HepG2 (cell line): ENCODE measurements around the gene EEF1E1. TPM values are rescaled to one million over a fixed set of nuclear protein-coding genes. Genes with fewer than 3 reads are reported as not detected.
A peak's percentile ranks its signal among the peaks of the same experiment; 100 is the strongest.

ENCODE experiments used
- ATF1 ChIP-seq: IDR thresholded peaks from 2 replicates; pipeline ENCODE4 v1.6.1; 2016; ENCODE audit warnings: mild to moderate bottlenecking, control low read depth
- ATF4 ChIP-seq, 2 experiments: fragments of 450-650 bp in 1 of 2; sonication (generic) in 1 of 2; formaldehyde crosslinking; IDR thresholded peaks; 2 replicates each; pipeline versions ENCODE4 v1.5.0 to v1.8.0; 2020 to 2022; ENCODE audit warnings: mild to moderate bottlenecking in 1 of 2, missing genetic modification reagents in 1 of 2
- ATF5 ChIP-seq: sonication (generic); formaldehyde crosslinking; IDR thresholded peaks from 2 replicates; pipeline ENCODE4 v1.4.0; 2020; ENCODE audit warnings: mild to moderate bottlenecking, low read depth, missing genetic modification reagents
- ELF3 ChIP-seq: IDR thresholded peaks from 2 replicates; pipeline ENCODE4 v1.6.1; 2016; ENCODE audit warnings: missing genetic modification reagents, missing compliant biosample characterization
- FIP1L1 ChIP-seq: fragments of 200-400 bp; formaldehyde crosslinking; IDR thresholded peaks from 2 replicates; pipeline ENCODE4 v1.6.1; 2018; ENCODE audit warnings: low read depth, mild to moderate bottlenecking, low read length, moderate library complexity, borderline replicate concordance; ENCODE audit not compliant: insufficient read depth
- FOSL1 ChIP-seq: sonication (generic); formaldehyde crosslinking; IDR thresholded peaks from 2 replicates; pipeline ENCODE4 v1.9.0; 2021; ENCODE audit warnings: missing genetic modification reagents, borderline replicate concordance
- FOXA3 ChIP-seq: IDR thresholded peaks from 2 replicates; pipeline ENCODE4 v1.6.1; 2016; ENCODE audit warnings: missing genetic modification reagents, missing compliant biosample characterization
- GATAD2A ChIP-seq: IDR thresholded peaks from 2 replicates; pipeline ENCODE4 v1.6.1; 2016
- GPBP1L1 ChIP-seq: sonication (generic); formaldehyde crosslinking; IDR thresholded peaks from 2 replicates; pipeline ENCODE4 v1.5.0; 2020; ENCODE audit warnings: mild to moderate bottlenecking, missing genetic modification reagents
- MAFK ChIP-seq, 2 experiments: IDR thresholded peaks in 1 of 2; conservative IDR thresholded peaks in 1 of 2; 2 replicates each; pipeline ENCODE4 v1.6.1; 2011; ENCODE audit warnings: improper control_type of control experiment in 2 of 2, low read length in 2 of 2
- NAIF1 ChIP-seq: sonication (generic); formaldehyde crosslinking; IDR thresholded peaks from 2 replicates; pipeline ENCODE4 v1.5.0; 2020; ENCODE audit warnings: mild to moderate bottlenecking, missing genetic modification reagents, borderline replicate concordance
- NCOA1 ChIP-seq: sonication (generic); formaldehyde crosslinking; IDR thresholded peaks from 2 replicates; pipeline ENCODE4 v1.9.0; 2021; ENCODE audit warnings: missing genetic modification reagents
- PCBP1 ChIP-seq: fragments of 200-400 bp; formaldehyde crosslinking; IDR thresholded peaks from 2 replicates; pipeline ENCODE4 v1.6.1; 2017; ENCODE audit warnings: mild to moderate bottlenecking, low read depth, low read length, borderline replicate concordance
- POLR2G ChIP-seq: fragments of 200-400 bp; formaldehyde crosslinking; IDR thresholded peaks from 2 replicates; pipeline ENCODE4 v1.6.1; 2018; ENCODE audit warnings: mild to moderate bottlenecking, low read depth, low read length, moderate library complexity
- RAD21 ChIP-seq: fragments of 450-650 bp; formaldehyde crosslinking; IDR thresholded peaks from 2 replicates; pipeline ENCODE4 v1.5.0; 2020; ENCODE audit warnings: mild to moderate bottlenecking
- SMARCE1 ChIP-seq: fragments of 450-650 bp; IDR thresholded peaks from 2 replicates; pipeline ENCODE4 v1.6.1; 2017; ENCODE audit warnings: borderline replicate concordance
- SP5 ChIP-seq: IDR thresholded peaks from 2 replicates; pipeline ENCODE4 v1.6.1; 2016; ENCODE audit warnings: low read depth, borderline replicate concordance
- TEAD2 ChIP-seq: sonication (generic); formaldehyde crosslinking; IDR thresholded peaks from 2 replicates; pipeline ENCODE4 v1.9.0; 2021; ENCODE audit warnings: missing genetic modification reagents
- TEF ChIP-seq: sonication (generic); formaldehyde crosslinking; IDR thresholded peaks from 2 replicates; pipeline ENCODE4 v1.5.0; 2020; ENCODE audit warnings: missing genetic modification reagents
- ZKSCAN5 ChIP-seq: sonication (generic); formaldehyde crosslinking; IDR thresholded peaks from 2 replicates; pipeline ENCODE4 v1.5.1; 2020; ENCODE audit warnings: mild to moderate bottlenecking, missing genetic modification reagents
- ZNF343 ChIP-seq: sonication (generic); formaldehyde crosslinking; IDR thresholded peaks from 2 replicates; pipeline ENCODE4 v1.4.0; 2020; ENCODE audit warnings: mild to moderate bottlenecking, missing genetic modification reagents
- ZNF382 ChIP-seq: sonication (generic); formaldehyde crosslinking; IDR thresholded peaks from 2 replicates; pipeline ENCODE4 v1.5.0; 2020; ENCODE audit warnings: missing genetic modification reagents, mild to moderate bottlenecking, borderline replicate concordance
- ZNF674 ChIP-seq: sonication (generic); formaldehyde crosslinking; IDR thresholded peaks from 2 replicates; pipeline ENCODE4 v1.5.0; 2020; ENCODE audit warnings: low read depth, mild to moderate bottlenecking, missing genetic modification reagents
- ZNF703 ChIP-seq: sonication (generic); formaldehyde crosslinking; IDR thresholded peaks from 2 replicates; pipeline ENCODE4 v1.5.1; 2020; ENCODE audit warnings: missing genetic modification reagents, mild to moderate bottlenecking, moderate library complexity, borderline replicate concordance
- ZNF724P ChIP-seq: sonication (generic); formaldehyde crosslinking; IDR thresholded peaks from 2 replicates; pipeline ENCODE4 v1.8.0; 2022; ENCODE audit warnings: missing genetic modification reagents, borderline replicate concordance
- ZNF879 ChIP-seq: sonication (generic); formaldehyde crosslinking; IDR thresholded peaks from 2 replicates; pipeline ENCODE4 v1.8.1; 2023; ENCODE audit warnings: missing genetic modification reagents
- polyA plus RNA-seq, 8 experiments: library from polyadenylated mRNA; depleted of rRNA in 3 of 8; stranded (reverse) in 7 of 8; unstranded in 1 of 8; fragments of >200 nt; fragmentation: Illumina TruSeq in 4 of 8; extraction: Trizol in 4 of 8; gene quantifications; 2 replicates each; pipeline versions ENCODE4 v1.2.1 to v1.2.3, GENCODE V29; 2011 to 2016; ENCODE audit warnings: low read depth in 4 of 8, missing spikeins in 1 of 8, mixed read lengths in 1 of 8; ENCODE audit not compliant: insufficient read depth in 1 of 8
- total RNA-seq, 5 experiments: library from RNA; depleted of rRNA; stranded (reverse); fragments of >200 nt; fragmentation: Illumina TruSeq; extraction: Trizol; gene quantifications; 2 replicates each; pipeline ENCODE4 v1.2.3, GENCODE V29; 2016; ENCODE audit warnings: low read depth in 1 of 5

The EEF1E1 gene
- total and polyA plus RNA-seq, 2 of the 13 experiments (the other 11 are each of a cell fraction or from before 2014, with no cell fraction given) = 128 to 188 TPM

GRCh38 chr6:8080362-8081151, 21.8 kb downstream of the EEF1E1 start (continued):
- TF ChIP-seq MAFK (conservative IDR thresholded peaks at IDR 0.05 in 1 of 2, IDR thresholded peaks at IDR 0.05 in 1 of 2; ENCODE audit: low read length in 2 of 2) (peak in 1 of 2 experiments; percentile 39; a peak in 1 of 4 replicates), FIP1L1 (no peak), SP5 (CRISPR knock-in tag) (0 out of 2 replicates have a peak, but pooled peaks have one; percentile 13), ATF1 (CRISPR knock-in tag) (0 out of 2 replicates have a peak, but pooled peaks have one; percentile 30), NAIF1 (no peak), ZNF382 (CRISPR knock-in tag) (no peak), ZNF674 (CRISPR knock-in tag) (no peak), TEAD2 (CRISPR knock-in tag) (no peak), SMARCE1 (no peak), GATAD2A (CRISPR knock-in tag) (peak; percentile 71), POLR2G (no peak), FOSL1 (CRISPR knock-in tag) (peak; percentile 51; the same call in 1 of the 2 replicates), ZNF879 (CRISPR knock-in tag) (no peak), PCBP1 (no peak), ATF5 (CRISPR knock-in tag) (no peak), GPBP1L1 (no peak), ZKSCAN5 (CRISPR knock-in tag) (no peak), RAD21 (CRISPR knock-in tag) (no peak), ZNF724P (CRISPR knock-in tag) (no peak), TEF (CRISPR knock-in tag) (no peak), ZNF343 (CRISPR knock-in tag) (no peak), FOXA3 (peak; percentile 72), ATF4 (CRISPR knock-in tag; IDR thresholded peaks at IDR 0.05) (0 out of 4 replicates have a peak, but pooled peaks of 1 of the 2 experiments have one; percentile 45), ZNF703 (CRISPR knock-in tag) (no peak), ELF3 (CRISPR knock-in tag) (no peak), NCOA1 (CRISPR knock-in tag) (no peak)
